H1 (cell line): Measurements from ENCODE around the gene BRD3OS. TPM values are rescaled to one million over a fixed set of nuclear protein-coding genes. Genes with fewer than 3 reads are reported as not detected.

Experiments
- CTCF ChIA-PET: fragments of 300-600 bp; sonication (Branson Sonifier 250); formaldehyde crosslinking; loops from one replicate; lab custom pipeline; 2021; ENCODE audit not compliant: partially characterized antibody; lab: Charles Lee
- POLR2A ChIA-PET: fragments of 300-600 bp; sonication (Branson Sonifier 250); formaldehyde crosslinking; loops from one replicate; lab custom pipeline; 2021; ENCODE audit warnings: inconsistent platforms; ENCODE audit not compliant: partially characterized antibody; lab: Charles Lee
- DNase-seq, 2 experiments: peaks; one replicate each; pipeline versions ENCODE4 v3.0.0 to v3.0.0-alpha.2; 2010 to 2022; ENCODE audit warnings: low spot score in 2 of 2, low read depth in 1 of 2, mixed read lengths in 1 of 2
- FAIRE-seq: peaks from 2 replicates; lab custom pipeline; 2011; peaks lifted over from hg19 to GRCh38; lab: Jason Lieb, UNC
- H2AFZ ChIP-seq: 2 replicates; pipeline ENCODE4 v1.8.1; 2012; ENCODE audit warnings: low read length, inconsistent platforms
- H2AK5ac ChIP-seq: 2 replicates; pipeline ENCODE4 v1.6.1; 2013; ENCODE audit warnings: low read depth, low read length
- H2BK120ac ChIP-seq: replicated peaks from 2 replicates; pipeline ENCODE3; 2013; ENCODE audit warnings: low read depth, low read length, inconsistent platforms
- H2BK12ac ChIP-seq: 2 replicates; pipeline ENCODE4 v1.6.1; 2013; ENCODE audit warnings: low read depth, low read length
- H2BK15ac ChIP-seq: 2 replicates; pipeline ENCODE4 v1.6.1; 2013; ENCODE audit warnings: low read length
- H2BK20ac ChIP-seq: 2 replicates; pipeline ENCODE4 v1.6.1; 2013; ENCODE audit warnings: low read length
- H2BK5ac ChIP-seq: 2 replicates; pipeline ENCODE4 v1.6.1; 2013; ENCODE audit warnings: low read depth, low read length
- H3K14ac ChIP-seq: 2 replicates; pipeline ENCODE4 v1.6.1; 2013; ENCODE audit warnings: inconsistent platforms; ENCODE audit not compliant: insufficient read length
- H3K18ac ChIP-seq: 2 replicates; pipeline ENCODE4 v1.6.1; 2013; ENCODE audit warnings: low read length; ENCODE audit errors: extremely low read depth
- H3K23ac ChIP-seq: 2 replicates; pipeline ENCODE4 v1.6.1; 2013; ENCODE audit warnings: inconsistent platforms; ENCODE audit not compliant: insufficient read length
- H3K23me2 ChIP-seq: 2 replicates; pipeline ENCODE4 v1.6.1; 2013; ENCODE audit warnings: low read depth, low read length
- H3K27ac ChIP-seq: 2 replicates; pipeline ENCODE4 v1.6.1; 2011; ENCODE audit warnings: low read depth, low read length, inconsistent platforms
- H3K27me3 ChIP-seq, 4 experiments: replicated peaks in 1 of 4; 1 replicate in 1 of 4; 2 replicates in 3 of 4; pipeline versions ENCODE4 v1.6.1 to v1.8.1; 2011 to 2013; ENCODE audit warnings: low read length in 3 of 4, mild to moderate bottlenecking in 3 of 4, inconsistent platforms in 2 of 4, mixed read lengths in 2 of 4, moderate library complexity in 1 of 4; ENCODE audit not compliant: control insufficient read depth in 3 of 4, insufficient read depth in 3 of 4; ENCODE audit errors: extremely low read depth in 1 of 4
- H3K36me3 ChIP-seq, 4 experiments: 2 replicates each; pipeline versions ENCODE4 v1.6.1 to v1.8.1; 2011 to 2013; ENCODE audit warnings: mild to moderate bottlenecking in 4 of 4, low read length in 3 of 4, moderate library complexity in 2 of 4, control low read depth in 1 of 4, inconsistent platforms in 1 of 4; ENCODE audit not compliant: insufficient read depth in 4 of 4, control insufficient read depth in 2 of 4
- H3K4ac ChIP-seq: replicated peaks from 2 replicates; pipeline ENCODE3; 2013; ENCODE audit warnings: low read length, low read depth, mixed read lengths, inconsistent platforms; ENCODE audit not compliant: insufficient read length
- H3K4me1 ChIP-seq, 4 experiments: replicated peaks in 1 of 4; 1 replicate in 1 of 4; 2 replicates in 3 of 4; pipeline versions ENCODE4 v1.6.1 to v1.8.1; 2011 to 2013; ENCODE audit warnings: low read length in 3 of 4, inconsistent platforms in 2 of 4, mixed read lengths in 1 of 4; ENCODE audit not compliant: insufficient read depth in 4 of 4, control insufficient read depth in 3 of 4
- H3K4me2 ChIP-seq, 2 experiments: 2 replicates each; pipeline versions ENCODE4 v1.6.1 to v1.8.1; 2011 to 2013; ENCODE audit warnings: low read depth in 2 of 2, low read length in 2 of 2, control low read depth in 1 of 2, inconsistent platforms in 1 of 2, mild to moderate bottlenecking in 1 of 2; ENCODE audit not compliant: insufficient read depth in 1 of 2
- H3K4me3 ChIP-seq, 4 experiments: fragments of 200-600, 300-600 bp in 1 of 4; sonication (generic), shearing (Covaris generic), sonication (Bioruptor Twin) in 1 of 4; 2 replicates each; pipeline versions ENCODE4 v1.5.1 to v1.8.1; 2011 to 2016; ENCODE audit warnings: low read length in 4 of 4, low read depth in 3 of 4, control low read depth in 2 of 4, inconsistent platforms in 2 of 4, mild to moderate bottlenecking in 2 of 4, mixed read lengths in 1 of 4, moderate library complexity in 1 of 4; ENCODE audit not compliant: insufficient read depth in 2 of 4; ENCODE audit errors: extremely low read depth in 1 of 4
- H3K56ac ChIP-seq: replicated peaks from 2 replicates; pipeline ENCODE3; 2013; ENCODE audit warnings: low read depth, mild to moderate bottlenecking, mixed read lengths, low read length, inconsistent platforms; ENCODE audit not compliant: insufficient read length
- H3K79me1 ChIP-seq: 2 replicates; pipeline ENCODE4 v1.6.1; 2013; ENCODE audit warnings: low read depth, low read length, control low read depth
- H3K79me2 ChIP-seq, 2 experiments: 2 replicates each; pipeline versions ENCODE4 v1.6.1 to v1.8.1; 2012 to 2013; ENCODE audit warnings: low read length in 2 of 2, mild to moderate bottlenecking in 2 of 2, inconsistent platforms in 1 of 2; ENCODE audit not compliant: insufficient read depth in 2 of 2, control insufficient read depth in 1 of 2
- H3K9ac ChIP-seq, 4 experiments: replicated peaks in 1 of 4; 1 replicate in 1 of 4; 2 replicates in 3 of 4; pipeline versions ENCODE4 v1.6.1 to v1.8.1; 2011 to 2013; ENCODE audit warnings: low read depth in 3 of 4, low read length in 3 of 4, control low read depth in 2 of 4, mild to moderate bottlenecking in 2 of 4, moderate library complexity in 2 of 4, inconsistent platforms in 1 of 4; ENCODE audit errors: extremely low read depth in 1 of 4
- H3K9me3 ChIP-seq, 2 experiments: 2 replicates each; pipeline versions ENCODE4 v1.6.1 to v1.8.1; 2012 to 2013; ENCODE audit warnings: mild to moderate bottlenecking in 2 of 2, moderate library complexity in 2 of 2, control low read depth in 1 of 2, inconsistent platforms in 1 of 2, low read depth in 1 of 2, low read length in 1 of 2, mixed read lengths in 1 of 2; ENCODE audit not compliant: insufficient read depth in 2 of 2
- H4K20me1 ChIP-seq, 2 experiments: replicated peaks in 1 of 2; 2 replicates each; pipeline versions ENCODE3 to v1.8.1; 2011 to 2013; ENCODE audit warnings: inconsistent platforms in 2 of 2, low read length in 2 of 2, mild to moderate bottlenecking in 1 of 2; ENCODE audit not compliant: insufficient read depth in 2 of 2, control insufficient read depth in 1 of 2
- H4K5ac ChIP-seq: 2 replicates; pipeline ENCODE4 v1.6.1; 2013; ENCODE audit warnings: low read length, low read depth, mixed read lengths, inconsistent platforms; ENCODE audit not compliant: insufficient read length
- H4K8ac ChIP-seq: 2 replicates; pipeline ENCODE4 v1.8.0; 2013; ENCODE audit warnings: mild to moderate bottlenecking, moderate library complexity, low read length, inconsistent platforms; ENCODE audit not compliant: insufficient read depth; ENCODE audit errors: extremely low read depth
- H4K91ac ChIP-seq: replicated peaks from 2 replicates; pipeline ENCODE3; 2013; ENCODE audit warnings: low read length, mixed read lengths, inconsistent platforms; ENCODE audit not compliant: insufficient read length
- EP300 ChIP-seq, 2 experiments: IDR thresholded peaks; 1 replicate in 1 of 2; 2 replicates in 1 of 2; pipeline ENCODE4 v1.6.1; 2011 to 2012; ENCODE audit warnings: low read depth in 2 of 2, low read length in 2 of 2, mild to moderate bottlenecking in 2 of 2, borderline replicate concordance in 1 of 2, inconsistent platforms in 1 of 2, moderate library complexity in 1 of 2
- NRF1 ChIP-seq: IDR thresholded peaks from 2 replicates; pipeline ENCODE4 v1.6.1; 2011; ENCODE audit warnings: mild to moderate bottlenecking, low read depth, low read length, improper control_type of control experiment
- RNF2 ChIP-seq: fragments of 200-900, 300-1000 bp; sonication (generic); IDR thresholded peaks from 2 replicates; pipeline ENCODE4 v1.7.1; 2016; ENCODE audit warnings: borderline replicate concordance, low read depth, mild to moderate bottlenecking, antibody characterized with exemption, low read length; ENCODE audit not compliant: poor library complexity, severe bottlenecking; ENCODE audit errors: missing control alignments
- SRF ChIP-seq: IDR thresholded peaks from 2 replicates; pipeline ENCODE4 v1.6.1; 2011; ENCODE audit warnings: mild to moderate bottlenecking, low read depth, low read length, moderate library complexity
- WGBS, 2 experiments: shearing (Covaris generic) in 1 of 2; methylation state at CpG; one replicate each; pipeline versions ENCODE4 v1.1.6 to v1.1.7; 2013 to 2015; ENCODE audit warnings: low lambda C conversion rate in 2 of 2, mixed read lengths in 2 of 2, inconsistent platforms in 1 of 2, low coverage in 1 of 2, missing lambda C conversion rate in 1 of 2; ENCODE audit not compliant: insufficient replicate concordance in 2 of 2, insufficient coverage in 1 of 2, insufficient read length in 1 of 2; ENCODE audit errors: extremely low coverage in 1 of 2, missing lambda C conversion rate in 1 of 2; 5-methylcytosine and 5-hydroxymethylcytosine counted together
- polyA plus RNA-seq, 7 experiments: library from polyadenylated mRNA; depleted of rRNA in 3 of 7; stranded (reverse) in 5 of 7; unstranded in 2 of 7; fragments of >200 nt in 5 of 7; fragments of 200-250 nt in 2 of 7; gene quantifications; 1 replicate in 5 of 7; 2 replicates in 1 of 7; 4 replicates in 1 of 7; pipeline versions ENCODE4 v1.2.1 to v1.2.3, GENCODE V29; 2011 to 2013; ENCODE audit warnings: missing spikeins in 2 of 7, mixed read lengths in 2 of 7
- total RNA-seq: library from RNA; stranded (reverse); fragmentation: NEBNext Ultra II Directional; extraction: Animal tissue kit (Norgen Biotek cat#: 25700); gene quantifications from 2 replicates; pipeline ENCODE4 v1.2.1, GENCODE V29; 2021
- TF ChIP-seq, protein P1 (sequence below): IDR thresholded peaks from 2 replicates; pipeline ENCODE4 v1.6.1; 2011; ENCODE audit warnings: low read length, improper control_type of control experiment

Gene BRD3OS
- total and polyA plus RNA-seq, 2 of the 8 experiments (the other 6 are each of a cell fraction or from before 2014, with no cell fraction given), result 12.7 to 20.2 TPM

DNA sequence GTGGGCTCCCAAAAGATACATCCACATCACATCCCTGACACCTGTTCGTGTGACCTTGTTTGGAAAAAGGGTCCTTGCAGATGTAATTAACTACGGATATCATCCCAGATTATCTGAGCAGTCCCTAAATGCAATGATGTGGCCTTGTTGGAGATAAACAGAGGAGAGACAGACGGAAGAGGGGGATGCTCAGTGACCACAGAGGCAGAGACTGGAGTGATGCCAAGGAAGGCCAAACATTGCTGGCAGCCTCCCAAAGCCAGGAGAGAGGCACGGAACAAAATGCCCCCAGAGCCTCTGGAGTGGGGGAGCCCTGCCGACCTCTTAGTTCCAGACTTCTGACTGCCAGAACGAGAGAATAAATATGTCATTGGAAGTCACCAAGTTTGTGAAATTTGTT, 18.1 kb upstream of the BRD3OS start:
- Histone ChIP-seq H4K91ac (no peak overlapping the region), H2AK5ac (no peak overlapping the region), H2BK5ac (no peak overlapping the region), H3K56ac (no peak overlapping the region), H3K4me2 (no peak overlapping the region), H3K9me3 (peaks cover 16 to 18% of the 10 kb centered on the region in 2 experiments), H4K20me1 (no peaks in the 10 kb centered on the region), H4K8ac (no peak overlapping the region), H3K4me1 (no peaks in the 10 kb centered on the region), H3K4me3 (no peak overlapping the region), H3K18ac (no peak overlapping the region), H3K79me1 (no peaks in the 10 kb centered on the region), H3K79me2 (no peaks in the 10 kb centered on the region), H3K36me3 (no peaks in the 10 kb centered on the region), H2BK20ac (no peak overlapping the region), H2BK15ac (no peak overlapping the region), H2BK120ac (no peak overlapping the region), H3K23me2 (peaks cover 5% of the 10 kb centered on the region; the same call in 1 of the 2 replicates), H2AFZ (no peak overlapping the region), H3K23ac (no peak overlapping the region), H2BK12ac (no peak overlapping the region), H3K14ac (no peak overlapping the region), H3K27ac (no peak overlapping the region), H4K5ac (no peak overlapping the region), H3K27me3 (peaks cover 0 to 2% (median 0%) of the 10 kb centered on the region in 4 experiments; a peak in 1 of 7 replicates), H3K4ac (no peak overlapping the region), H3K9ac (no peak overlapping the region)
- no peak for TF ChIP-seq EP300 (IDR thresholded peaks at IDR 0.05; ENCODE audit: borderline replicate concordance in 1 of 2, low read depth in 2 of 2, low read length in 2 of 2)
- TF ChIP-seq RNF2, result no peak
- TF ChIP-seq SRF, result no peak
- no peak for TF ChIP-seq NRF1
- TF ChIP-seq, protein P1, sequence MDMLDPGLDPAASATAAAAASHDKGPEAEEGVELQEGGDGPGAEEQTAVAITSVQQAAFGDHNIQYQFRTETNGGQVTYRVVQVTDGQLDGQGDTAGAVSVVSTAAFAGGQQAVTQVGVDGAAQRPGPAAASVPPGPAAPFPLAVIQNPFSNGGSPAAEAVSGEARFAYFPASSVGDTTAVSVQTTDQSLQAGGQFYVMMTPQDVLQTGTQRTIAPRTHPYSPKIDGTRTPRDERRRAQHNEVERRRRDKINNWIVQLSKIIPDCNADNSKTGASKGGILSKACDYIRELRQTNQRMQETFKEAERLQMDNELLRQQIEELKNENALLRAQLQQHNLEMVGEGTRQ, result no peak
- DNase-seq (no peak), FAIRE-seq (no peak)
- 74% methylated on average over 6 of the region's 6 CpGs; no CpG with 5 or more reads in 1 of the 2 experiments for WGBS, 2 experiments
- POLR2A ChIA-PET, result interaction anchor here (0.5 to 1.4 kb wide), 2 partner anchors 12 to 258 kb away, joined by 3 read pairs; no protein-coding TSS in a partner anchor
- CTCF ChIA-PET, result interaction anchor here (0.6 to 5.6 kb wide), 6 partner anchors 12 to 1004 kb away, joined by 3 to 36 read pairs (median 4); no protein-coding TSS in a partner anchor
